Choroid plexus epithelial cell (primary cell): ENCODE results near the gene RNH1.
A peak's percentile ranks its signal among the peaks of the same experiment; 100 is the strongest.

ENCODE experiments used
- DNase-seq: peaks from one replicate; pipeline ENCODE4 v3.0.0-alpha.2; 2010; ENCODE audit warnings: low read depth
- H3K4me3 ChIP-seq: 2 replicates; pipeline ENCODE4 v1.5.1; 2011; ENCODE audit warnings: low read depth, mild to moderate bottlenecking, control low read depth, low read length, moderate library complexity
- CTCF ChIP-seq: conservative IDR thresholded peaks from 2 replicates; pipeline ENCODE4 v1.5.1; 2011; ENCODE audit warnings: low read depth, mild to moderate bottlenecking, control low read depth, inconsistent platforms, low read length, moderate library complexity

The RNH1 gene

GRCh38 chr11:544817-545166 lies 37.8 kb upstream of the RNH1 start:
- TF ChIP-seq CTCF, result no peak
- no peak for DNase-seq
- no peak overlapping the region for H3K4me3 ChIP-seq

- no peak for DNase-seq
- H3K4me3 ChIP-seq, result no peak overlapping the region
- no peak for TF ChIP-seq CTCF
Observed at GRCh38 chr11:541433-541885, 34.4 kb upstream of the RNH1 start.

GRCh38 chr11:540583-541432 lies 33.8 kb upstream of the RNH1 start:
- DNase-seq, result no peak
- no peak for TF ChIP-seq CTCF
- no peak overlapping the region for H3K4me3 ChIP-seq

GRCh38 chr11:539971-540481 lies 33.0 kb upstream of the RNH1 start:
- no peak for TF ChIP-seq CTCF
- H3K4me3 ChIP-seq, result no peak overlapping the region
- DNase-seq, result no peak

- no peak for DNase-seq
- H3K4me3 ChIP-seq, result no peak overlapping the region
- no peak for TF ChIP-seq CTCF
Observed at GRCh38 chr11:538431-539051, 31.5 kb upstream of the RNH1 start.

GRCh38 chr11:537622-538430 lies 30.8 kb upstream of the RNH1 start:
- TF ChIP-seq CTCF, result no peak
- no peak for DNase-seq
- H3K4me3 ChIP-seq, result peak overlapping the region; percentile 49
